Vagina (tissue), 2 donors: ENCODE data around the gene AGPAT3.

ENCODE experiments used
- POLR2A ChIP-seq, 2 donors: fragments of 450-650 bp; IDR thresholded peaks; one replicate each; pipeline ENCODE4 v1.6.1; 2017; ENCODE audit warnings: antibody characterized with exemption in 2 of 2, mild to moderate bottlenecking in 2 of 2, moderate library complexity in 2 of 2
- TF ChIP-seq, protein P1 (sequence below), 3 experiments: fragments of 450-650 bp in 2 of 3; fragments of 200-600 bp in 1 of 3; sonication (generic) in 1 of 3; IDR thresholded peaks; one replicate each; pipeline ENCODE4 v1.5.1; 2017 to 2019; ENCODE audit warnings: antibody characterized with exemption in 3 of 3, mild to moderate bottlenecking in 2 of 3, moderate library complexity in 2 of 3

DNA sequence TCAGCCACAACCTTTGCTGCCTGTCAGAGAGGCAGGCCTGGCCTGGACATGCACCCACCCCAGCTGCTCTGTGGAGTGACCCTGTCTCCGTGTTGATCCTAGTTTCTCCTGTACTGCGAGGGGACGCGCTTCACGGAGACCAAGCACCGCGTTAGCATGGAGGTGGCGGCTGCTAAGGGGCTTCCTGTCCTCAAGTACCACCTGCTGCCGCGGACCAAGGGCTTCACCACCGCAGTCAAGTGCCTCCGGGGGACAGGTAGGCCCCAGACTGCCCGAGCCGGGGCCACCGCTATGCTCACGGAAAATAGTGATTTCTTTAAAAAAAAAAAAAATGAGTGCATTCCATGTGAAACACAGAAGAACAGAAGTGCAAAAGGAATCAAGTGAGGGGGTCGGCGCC is 105.5 kb downstream of the AGPAT3 start:
- TF ChIP-seq POLR2A (IDR thresholded peaks at IDR 0.05), result no peak
- TF ChIP-seq, protein P1, sequence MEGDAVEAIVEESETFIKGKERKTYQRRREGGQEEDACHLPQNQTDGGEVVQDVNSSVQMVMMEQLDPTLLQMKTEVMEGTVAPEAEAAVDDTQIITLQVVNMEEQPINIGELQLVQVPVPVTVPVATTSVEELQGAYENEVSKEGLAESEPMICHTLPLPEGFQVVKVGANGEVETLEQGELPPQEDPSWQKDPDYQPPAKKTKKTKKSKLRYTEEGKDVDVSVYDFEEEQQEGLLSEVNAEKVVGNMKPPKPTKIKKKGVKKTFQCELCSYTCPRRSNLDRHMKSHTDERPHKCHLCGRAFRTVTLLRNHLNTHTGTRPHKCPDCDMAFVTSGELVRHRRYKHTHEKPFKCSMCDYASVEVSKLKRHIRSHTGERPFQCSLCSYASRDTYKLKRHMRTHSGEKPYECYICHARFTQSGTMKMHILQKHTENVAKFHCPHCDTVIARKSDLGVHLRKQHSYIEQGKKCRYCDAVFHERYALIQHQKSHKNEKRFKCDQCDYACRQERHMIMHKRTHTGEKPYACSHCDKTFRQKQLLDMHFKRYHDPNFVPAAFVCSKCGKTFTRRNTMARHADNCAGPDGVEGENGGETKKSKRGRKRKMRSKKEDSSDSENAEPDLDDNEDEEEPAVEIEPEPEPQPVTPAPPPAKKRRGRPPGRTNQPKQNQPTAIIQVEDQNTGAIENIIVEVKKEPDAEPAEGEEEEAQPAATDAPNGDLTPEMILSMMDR (IDR thresholded peaks at IDR 0.05), result no peak
